T-cell (primary cell): ENCODE results near the gene PPP1R9B. TPM values are rescaled to one million over a fixed set of nuclear protein-coding genes. Genes with fewer than 3 reads are reported as not detected.

ENCODE experiments used
- ATAC-seq, 4 experiments: fragments of 200-7000 bp in 3 of 4; fragments of 150-1000 bp in 1 of 4; cut with Tn5 transposase; replicated peaks in 1 of 4; 1 replicate in 3 of 4; 2 replicates in 1 of 4; pipeline ENCODE4 v1.10.0; 2021; ENCODE audit warnings: moderate library complexity in 3 of 4, mild to moderate bottlenecking in 2 of 4, moderate number of reproducible peaks in 1 of 4
- CTCF ChIA-PET, 2 donors: fragments of 300-600 bp; sonication (Branson Sonifier 250); formaldehyde crosslinking; loops; one replicate each; lab custom pipeline; 2022; ENCODE audit warnings: antibody characterized with exemption in 2 of 2; lab: Charles Lee
- POLR2A ChIA-PET, 2 donors: fragments of 300-600 bp; sonication (Branson Sonifier 250); formaldehyde crosslinking; loops; one replicate each; lab custom pipeline; 2022; ENCODE audit warnings: antibody characterized with exemption in 2 of 2; lab: Charles Lee
- DNase-seq, 35 experiments: peaks; one replicate each; pipeline versions ENCODE4 v3.0.0 to v3.0.0-alpha.2; 2013 to 2023
- H3K27ac ChIP-seq: one replicate; pipeline ENCODE4 v1.5.1; 2013; ENCODE audit warnings: low read length
- H3K27me3 ChIP-seq, 2 experiments: replicated peaks in 1 of 2; 1 replicate in 1 of 2; 2 replicates in 1 of 2; pipeline versions ENCODE4 v1.6.1 to v1.7.0; 2013; ENCODE audit warnings: low read length in 1 of 2, mixed read lengths in 1 of 2; ENCODE audit not compliant: control insufficient read depth in 2 of 2, insufficient read depth in 2 of 2; ENCODE audit errors: extremely low read depth in 1 of 2
- H3K36me3 ChIP-seq, 2 donors: 1 replicate in 1 of 2; 2 replicates in 1 of 2; pipeline versions ENCODE4 v1.6.1 to v1.7.0; 2013; ENCODE audit warnings: low read length in 1 of 2; ENCODE audit not compliant: control insufficient read depth in 2 of 2, insufficient read depth in 1 of 2; ENCODE audit errors: extremely low read depth in 1 of 2
- H3K4me1 ChIP-seq, 2 experiments: 1 replicate in 1 of 2; 2 replicates in 1 of 2; pipeline versions ENCODE4 v1.6.1 to v1.7.0; 2013; ENCODE audit warnings: low read length in 2 of 2, mixed read lengths in 1 of 2; ENCODE audit not compliant: insufficient read depth in 2 of 2, control insufficient read depth in 1 of 2; ENCODE audit errors: extremely low read depth in 1 of 2
- H3K4me3 ChIP-seq, 2 donors: 1 replicate in 1 of 2; 2 replicates in 1 of 2; pipeline versions ENCODE4 v1.5.1 to v1.7.0; 2013; ENCODE audit warnings: mild to moderate bottlenecking in 2 of 2, low read length in 1 of 2, moderate library complexity in 1 of 2; ENCODE audit not compliant: control insufficient read depth in 1 of 2; ENCODE audit errors: extremely low read depth in 1 of 2
- H3K9me3 ChIP-seq: 2 replicates; pipeline ENCODE4 v1.7.0; 2013
- H3K27ac Mint-ChIP-seq, 2 donors: one replicate each; pipeline ENCODE4 v1.8.0; 2020 to 2021; ENCODE audit warnings: mild to moderate bottlenecking in 2 of 2, mixed read lengths in 2 of 2
- H3K27me3 Mint-ChIP-seq, 2 donors: one replicate each; pipeline ENCODE4 v1.8.0; 2021 to 2022; ENCODE audit warnings: mixed read lengths in 2 of 2
- H3K36me3 Mint-ChIP-seq: one replicate; pipeline ENCODE4 v1.8.0; 2021; ENCODE audit warnings: mixed read lengths
- H3K4me1 Mint-ChIP-seq, 3 donors: one replicate each; pipeline ENCODE4 v1.8.0; 2020 to 2022; ENCODE audit warnings: mixed read lengths in 3 of 3, mild to moderate bottlenecking in 1 of 3
- H3K4me3 Mint-ChIP-seq, 3 donors: one replicate each; pipeline ENCODE4 v1.8.0; 2020 to 2022; ENCODE audit warnings: mild to moderate bottlenecking in 3 of 3, mixed read lengths in 3 of 3, moderate library complexity in 3 of 3
- H3K9me3 Mint-ChIP-seq, 3 donors: one replicate each; pipeline ENCODE4 v1.8.0; 2020 to 2022; ENCODE audit warnings: mixed read lengths in 3 of 3
- WGBS: methylation state at CpG from one replicate; pipeline ENCODE4 v1.1.5; 2013; ENCODE audit warnings: missing lambda C conversion rate; ENCODE audit not compliant: insufficient coverage; 5-methylcytosine and 5-hydroxymethylcytosine counted together
- total RNA-seq, 35 experiments: library from RNA in 6 of 35; stranded (reverse) in 6 of 35; fragments of 120-200 nt in 1 of 35; gene quantifications; one replicate each; pipeline versions ENCODE4 v1.2.1 to v1.2.4 and lab custom pipeline; 2013 to 2026

The PPP1R9B gene
- total RNA-seq, 5 donors from 2014 or later (not counting 1 experiment from before 2014, with no cell fraction given) = 69.5 to 95.9 (median 91.3) TPM

DNA sequence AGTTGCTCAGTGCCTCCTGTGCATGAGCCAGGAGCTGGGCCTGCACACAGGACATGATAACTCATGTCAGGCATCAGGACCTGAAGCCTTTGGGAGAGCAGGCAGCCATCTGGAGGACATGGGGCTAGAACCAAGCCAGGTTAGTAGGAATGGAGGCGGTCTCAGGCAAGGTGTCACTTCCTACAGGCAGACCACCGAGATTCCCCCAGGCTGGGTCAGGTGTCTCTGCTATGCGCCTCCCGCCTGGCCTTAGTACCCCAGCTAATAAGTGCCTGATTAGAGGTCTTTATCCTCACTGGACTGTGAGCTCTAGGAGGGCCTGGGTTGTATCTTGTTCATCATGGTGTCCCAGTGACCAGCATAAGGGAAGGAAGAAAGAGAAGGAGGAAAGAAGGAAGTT is 36.1 kb downstream of the PPP1R9B start:
- peaks cover 18 to 37% of the 10 kb centered on the region in 2 donors for H3K27me3 Mint-ChIP-seq
- Histone ChIP-seq H3K27ac (no peak overlapping the region), H3K27me3 (peaks cover 0 to 54% of the 10 kb centered on the region in 2 experiments), H3K36me3 (peaks cover 0 to 6% of the 10 kb centered on the region in 2 donors), H3K4me3 (no peak overlapping the region), H3K9me3 (no peaks in the 10 kb centered on the region), H3K4me1 (peaks cover 0 to 12% of the 10 kb centered on the region in 2 experiments)
- 64% methylated on average over 2 of the region's 4 CpGs for WGBS
- H3K4me1 Mint-ChIP-seq = peaks cover 8 to 14% (median 10%) of the 10 kb centered on the region in 3 donors
- H3K9me3 Mint-ChIP-seq = no peaks in the 10 kb centered on the region
- H3K4me3 Mint-ChIP-seq = no peak overlapping the region
- H3K27ac Mint-ChIP-seq = no peak overlapping the region
- ChIA-PET POLR2A (interaction anchor here in 1 of 2 donors (0.6 kb wide), 1 partner anchor 11 kb away, joined by 3 read pairs; no protein-coding TSS in a partner anchor), CTCF (interaction anchor here (0.5 to 3.8 kb wide), 5 partner anchors 32 to 450 kb away, joined by 3 to 11 read pairs (median 3); no protein-coding TSS in a partner anchor)
- H3K36me3 Mint-ChIP-seq = no peaks in the 10 kb centered on the region
- no peak for DNase-seq
- ATAC-seq = no peak

GRCh38 chr17:50113624-50114320 is 36.7 kb downstream of the PPP1R9B start:
- POLR2A ChIA-PET = no interaction called here
- no peak overlapping the region for H3K27ac Mint-ChIP-seq
- no peak overlapping the region for H3K27ac ChIP-seq

GRCh38 chr17:50112694-50113093 is 37.8 kb downstream of the PPP1R9B start:
- Histone ChIP-seq H3K27me3 (peaks cover 0 to 38% of the 10 kb centered on the region in 2 experiments), H3K27ac (no peak overlapping the region), H3K36me3 (peaks cover 8 to 21% of the 10 kb centered on the region in 2 donors), H3K4me3 (no peak overlapping the region), H3K9me3 (no peaks in the 10 kb centered on the region), H3K4me1 (peaks cover 0 to 11% of the 10 kb centered on the region in 2 experiments)
- CTCF ChIA-PET = no interaction called here
- Mint-ChIP-seq H3K4me1 (peaks cover 8 to 14% (median 10%) of the 10 kb centered on the region in 3 donors), H3K4me3 (no peak overlapping the region), H3K9me3 (no peaks in the 10 kb centered on the region), H3K36me3 (peaks cover 6% of the 10 kb centered on the region), H3K27me3 (peaks cover 14 to 26% of the 10 kb centered on the region in 2 donors), H3K27ac (no peak overlapping the region)
- no peak for DNase-seq
- 89% methylated on average over 16 of the region's 17 CpGs for WGBS
- no peak for ATAC-seq
- POLR2A ChIA-PET = no interaction called here

More at GRCh38 chr17:50113624-50114320, 36.7 kb downstream of the PPP1R9B start:
- no peak overlapping the region for H3K4me3 Mint-ChIP-seq
- H3K4me1 ChIP-seq = peaks cover 0 to 12% of the 10 kb centered on the region in 2 experiments
- H3K36me3 ChIP-seq = peaks cover 4 to 11% of the 10 kb centered on the region in 2 donors
- H3K27me3 ChIP-seq = peaks cover 0 to 48% of the 10 kb centered on the region in 2 experiments
- no peaks in the 10 kb centered on the region for H3K9me3 Mint-ChIP-seq
- H3K4me3 ChIP-seq = no peak overlapping the region
- H3K9me3 ChIP-seq = no peaks in the 10 kb centered on the region
- peaks cover 2% of the 10 kb centered on the region for H3K36me3 Mint-ChIP-seq
- peaks cover 8 to 14% (median 10%) of the 10 kb centered on the region in 3 donors for H3K4me1 Mint-ChIP-seq
- WGBS = 92% methylated on average over 4 of the region's 7 CpGs
- CTCF ChIA-PET = interaction anchor here (0.5 to 3.8 kb wide), 3 partner anchors 48 to 388 kb away, joined by 3 to 11 read pairs (median 3); no protein-coding TSS in a partner anchor
- no peak for DNase-seq
- ATAC-seq = no peak
- H3K27me3 Mint-ChIP-seq = peaks cover 14 to 33% of the 10 kb centered on the region in 2 donors

DNA sequence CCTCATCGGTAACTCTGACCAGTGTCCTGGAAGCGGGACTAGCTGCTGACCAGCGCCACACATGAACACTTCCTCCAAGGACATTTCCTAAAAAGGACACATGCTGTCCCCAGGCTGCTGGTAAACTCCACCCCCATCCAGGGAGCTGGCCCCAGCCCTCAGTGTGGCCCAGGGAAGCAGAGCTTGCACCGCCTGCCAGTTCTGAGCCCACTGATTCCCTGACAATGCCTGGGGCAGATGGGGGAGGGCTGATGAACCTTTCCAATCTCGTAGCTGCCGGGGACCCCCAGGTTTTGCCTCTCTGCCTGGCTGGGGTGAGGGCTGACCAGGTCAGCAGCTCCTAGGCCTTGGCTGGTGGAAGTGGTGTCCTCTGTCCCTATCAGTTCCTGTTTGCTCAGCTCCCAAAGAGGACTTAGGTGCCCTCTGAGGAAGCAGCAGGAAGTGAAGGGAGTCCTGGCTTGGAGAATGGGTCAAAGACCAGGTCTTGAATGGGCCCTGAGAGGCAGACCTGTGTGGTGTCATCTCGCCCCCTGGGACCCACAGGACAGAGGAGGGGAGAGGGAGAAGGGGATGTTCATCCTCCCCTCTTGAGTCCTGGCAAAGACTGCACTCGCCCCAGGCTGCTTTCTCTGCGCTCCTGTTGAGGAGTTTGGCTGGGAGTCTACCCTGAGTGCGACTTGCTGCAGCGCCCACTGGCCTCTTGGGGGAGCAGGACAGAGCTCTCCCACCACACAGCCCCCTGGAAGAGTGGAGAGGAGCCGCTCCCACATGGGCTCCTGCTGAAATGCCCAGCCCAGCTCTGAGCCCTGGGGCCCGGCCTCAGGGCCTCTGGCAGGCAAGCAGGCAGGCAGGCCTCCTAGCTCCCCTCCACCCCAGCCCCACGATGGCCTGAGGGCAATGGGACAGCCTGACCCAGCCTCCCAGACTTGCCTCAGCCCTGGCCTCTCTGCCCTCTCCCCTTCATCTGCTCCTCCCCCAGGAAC is 38.5 kb downstream of the PPP1R9B start:
- Histone ChIP-seq H3K27me3 (peaks cover 0 to 32% of the 10 kb centered on the region in 2 experiments), H3K27ac (no peak overlapping the region), H3K9me3 (no peaks in the 10 kb centered on the region), H3K4me3 (no peak overlapping the region), H3K4me1 (peaks cover 0 to 5% of the 10 kb centered on the region in 2 experiments), H3K36me3 (peaks cover 8 to 26% of the 10 kb centered on the region in 2 donors)
- Mint-ChIP-seq H3K36me3 (peaks cover 10% of the 10 kb centered on the region), H3K27me3 (peaks cover 10 to 23% of the 10 kb centered on the region in 2 donors), H3K9me3 (no peaks in the 10 kb centered on the region), H3K4me3 (no peak overlapping the region), H3K4me1 (peaks cover 7 to 11% (median 8%) of the 10 kb centered on the region in 3 donors), H3K27ac (no peak overlapping the region)
- ChIA-PET CTCF (interaction anchor here in 1 of 2 donors (0.5 kb wide), 1 partner anchor 1980 kb away, joined by 3 read pairs; no protein-coding TSS in a partner anchor), POLR2A (no interaction called here)
- no peak for DNase-seq
- 80% methylated on average over 8 of the region's 14 CpGs for WGBS
- no peak for ATAC-seq

- Histone ChIP-seq H3K9me3 (no peaks in the 10 kb centered on the region), H3K36me3 (peaks cover 8 to 33% of the 10 kb centered on the region in 2 donors), H3K4me1 (no peaks in the 10 kb centered on the region), H3K27me3 (peaks cover 0 to 20% of the 10 kb centered on the region in 2 experiments), H3K27ac (no peak overlapping the region), H3K4me3 (no peak overlapping the region)
- Mint-ChIP-seq H3K4me3 (no peak overlapping the region), H3K27ac (no peak overlapping the region), H3K9me3 (no peaks in the 10 kb centered on the region), H3K36me3 (peaks cover 14% of the 10 kb centered on the region), H3K4me1 (peaks cover 4 to 8% (median 7%) of the 10 kb centered on the region in 3 donors), H3K27me3 (peaks cover 5 to 11% of the 10 kb centered on the region in 2 donors)
- ChIA-PET CTCF (no interaction called here), POLR2A (no interaction called here)
- no peak for ATAC-seq
- WGBS = 96% methylated on average over 16 of the region's 19 CpGs
- no peak for DNase-seq
Measured at GRCh38 chr17:50110591-50111349, 39.7 kb downstream of the PPP1R9B start.
